HFFc6 (cell line): ENCODE measurements around the gene HECTD4. TPM values are rescaled to one million over a fixed set of nuclear protein-coding genes. Genes with fewer than 3 reads are reported as not detected.

ENCODE experiments used
- DNase-seq: peaks from one replicate; pipeline ENCODE4 v3.0.0-alpha.2; 2018
- H3K27ac Mint-ChIP-seq: 2 replicates; pipeline ENCODE4 v1.8.0; 2020; ENCODE audit warnings: mild to moderate bottlenecking, mixed read lengths
- H3K27me3 Mint-ChIP-seq: 2 replicates; pipeline ENCODE4 v1.8.0; 2021; ENCODE audit warnings: mild to moderate bottlenecking, moderate library complexity, mixed read lengths; ENCODE audit not compliant: insufficient read depth
- H3K36me3 Mint-ChIP-seq: 2 replicates; pipeline ENCODE4 v1.8.0; 2021; ENCODE audit warnings: low read depth, mixed read lengths
- H3K4me1 Mint-ChIP-seq: 2 replicates; pipeline ENCODE4 v1.8.0; 2020; ENCODE audit warnings: low read depth, mixed read lengths
- H3K4me3 Mint-ChIP-seq: 2 replicates; pipeline ENCODE4 v1.8.0; 2020; ENCODE audit warnings: mild to moderate bottlenecking, moderate library complexity, mixed read lengths
- H3K9me3 Mint-ChIP-seq: 2 replicates; pipeline ENCODE4 v1.8.0; 2020; ENCODE audit warnings: mild to moderate bottlenecking, mixed read lengths
- CTCF ChIP-seq: fragments of 200-600 bp; sonication (generic); IDR thresholded peaks from 2 replicates; pipeline ENCODE4 v1.5.0; 2021; ENCODE audit warnings: antibody characterized with exemption, mild to moderate bottlenecking
- total RNA-seq, 6 experiments: library from RNA; stranded (reverse); fragmentation: NEBNext Ultra II Directional; extraction: Animal tissue kit (Norgen Biotek cat#: 25700); gene quantifications; 2 replicates in 1 of 6; 3 replicates in 5 of 6; pipeline ENCODE4 v1.2.3, GENCODE V29; 2021

HECTD4 gene
- total RNA-seq, 6 experiments from 2014 or later: 15.7 to 22.5 (median 18.5) TPM

- no peak for DNase-seq
- no peak for TF ChIP-seq CTCF
- no peaks in the 10 kb centered on the region for H3K9me3 Mint-ChIP-seq
- H3K27me3 Mint-ChIP-seq: peaks cover 6% of the 10 kb centered on the region; the same call in 1 of the 2 replicates
- H3K36me3 Mint-ChIP-seq: peaks cover 66% of the 10 kb centered on the region
- no peak overlapping the region for H3K4me3 Mint-ChIP-seq
- no peaks in the 10 kb centered on the region for H3K4me1 Mint-ChIP-seq
- no peak overlapping the region for H3K27ac Mint-ChIP-seq
These were observed 228.4 kb downstream of the HECTD4 start for GRCh38 chr12:112153893-112154219.

GRCh38 chr12:112153181-112153892 is 228.9 kb downstream of the HECTD4 start:
- Mint-ChIP-seq H3K27ac (no peak overlapping the region), H3K9me3 (no peaks in the 10 kb centered on the region), H3K36me3 (peaks cover 66% of the 10 kb centered on the region), H3K27me3 (peaks cover 6% of the 10 kb centered on the region; the same call in 1 of the 2 replicates), H3K4me3 (no peak overlapping the region), H3K4me1 (peaks cover under 1% of the 10 kb centered on the region; the same call in 1 of the 2 replicates)
- no peak for TF ChIP-seq CTCF
- no peak for DNase-seq

GRCh38 chr12:112151766-112152541 is 230.3 kb downstream of the HECTD4 start:
- DNase-seq: no peak
- H3K27me3 Mint-ChIP-seq: peaks cover 5% of the 10 kb centered on the region; the same call in 1 of the 2 replicates
- H3K9me3 Mint-ChIP-seq: no peaks in the 10 kb centered on the region
- peaks cover 58% of the 10 kb centered on the region for H3K36me3 Mint-ChIP-seq
- peaks cover 8% of the 10 kb centered on the region for H3K4me1 Mint-ChIP-seq
- no peak overlapping the region for H3K27ac Mint-ChIP-seq
- TF ChIP-seq CTCF: no peak
- H3K4me3 Mint-ChIP-seq: no peak overlapping the region

- Mint-ChIP-seq H3K27ac (no peak overlapping the region), H3K9me3 (no peaks in the 10 kb centered on the region), H3K27me3 (peaks cover 5% of the 10 kb centered on the region; the same call in 1 of the 2 replicates), H3K36me3 (peaks cover 55% of the 10 kb centered on the region), H3K4me1 (peaks cover 8% of the 10 kb centered on the region), H3K4me3 (no peak overlapping the region)
- TF ChIP-seq CTCF: no peak
- no peak for DNase-seq
These were observed 232.6 kb downstream of the HECTD4 start for GRCh38 chr12:112149596-112149995.

- Mint-ChIP-seq H3K4me3 (no peak overlapping the region), H3K27me3 (peaks cover 2% of the 10 kb centered on the region; the same call in 1 of the 2 replicates), H3K27ac (no peak overlapping the region), H3K36me3 (peaks cover 45% of the 10 kb centered on the region), H3K4me1 (peaks cover 8% of the 10 kb centered on the region), H3K9me3 (no peaks in the 10 kb centered on the region)
- DNase-seq: peak; percentile 34
- TF ChIP-seq CTCF: no peak
These were observed 234.2 kb downstream of the HECTD4 start for GRCh38 chr12:112148031-112148513.
